OCI-LY3 (cell line): ENCODE measurements around the gene CFAP74.

Experiments used
- H2AFZ ChIP-seq: fragments of 200-600, 300-600 bp; shearing (Covaris generic); 2 replicates; pipeline ENCODE4 v1.6.0; 2014; ENCODE audit warnings: antibody characterized with exemption, low read depth, low read length
- H3K27ac ChIP-seq: fragments of 200-600, 300-600 bp; sonication (generic); 2 replicates; pipeline ENCODE4 v1.5.1; 2014; ENCODE audit warnings: mild to moderate bottlenecking, low read length, moderate library complexity, mixed read lengths
- H3K27me3 ChIP-seq: fragments of 200-600, 300-600 bp; sonication (generic); 2 replicates; pipeline ENCODE4 v1.6.1; 2014; ENCODE audit warnings: low read depth, low read length, mixed read lengths
- H3K36me3 ChIP-seq: fragments of 200-600, 300-600 bp; sonication (generic); replicated peaks from 2 replicates; pipeline ENCODE3; 2014; ENCODE audit warnings: low read depth, low read length, mixed read lengths
- H3K4me1 ChIP-seq: fragments of 300-600, 200-600 bp; sonication (generic); 2 replicates; pipeline ENCODE4 v1.6.1; 2014; ENCODE audit warnings: low read length, mixed read lengths
- H3K4me2 ChIP-seq: fragments of 200-600, 300-600 bp; sonication (generic); 2 replicates; pipeline ENCODE4 v1.6.1; 2014; ENCODE audit warnings: low read length, mixed read lengths
- H3K4me3 ChIP-seq: fragments of 300-600, 200-600 bp; sonication (generic); 2 replicates; pipeline ENCODE4 v1.5.1; 2014; ENCODE audit warnings: antibody characterized with exemption, mild to moderate bottlenecking, low read length, moderate library complexity
- H3K79me2 ChIP-seq: fragments of 300-600, 200-600 bp; shearing (Covaris generic); 2 replicates; pipeline ENCODE4 v1.6.1; 2014; ENCODE audit warnings: mild to moderate bottlenecking, low read length, mixed read lengths
- H3K9ac ChIP-seq: fragments of 300-600, 200-600 bp; shearing (Covaris generic); 2 replicates; pipeline ENCODE4 v1.6.0; 2014; ENCODE audit warnings: mild to moderate bottlenecking, low read length, moderate library complexity
- H3K9me3 ChIP-seq: fragments of 200-600, 300-600 bp; shearing (Covaris generic); 2 replicates; pipeline ENCODE4 v1.6.1; 2014; ENCODE audit warnings: low read length, mixed read lengths; ENCODE audit not compliant: insufficient read depth
- H4K20me1 ChIP-seq: fragments of 200-600, 300-600 bp; sonication (generic); 2 replicates; pipeline ENCODE4 v1.6.1; 2016; ENCODE audit warnings: low read length, mixed read lengths; ENCODE audit not compliant: insufficient read depth
- EZH2phosphoT487 ChIP-seq: fragments of 200-600 bp; shearing (Covaris generic); IDR thresholded peaks from 2 replicates; pipeline ENCODE4 v1.6.1; 2018; ENCODE audit warnings: antibody characterized with exemption, mixed run types, low read depth
- TF ChIP-seq, protein P1 (sequence below): fragments of 200-600, 300-600 bp; sonication (generic); IDR thresholded peaks from 2 replicates; pipeline ENCODE4 v1.5.1; 2014; ENCODE audit warnings: antibody characterized with exemption, low read length, low read depth

CFAP74 gene

DNA sequence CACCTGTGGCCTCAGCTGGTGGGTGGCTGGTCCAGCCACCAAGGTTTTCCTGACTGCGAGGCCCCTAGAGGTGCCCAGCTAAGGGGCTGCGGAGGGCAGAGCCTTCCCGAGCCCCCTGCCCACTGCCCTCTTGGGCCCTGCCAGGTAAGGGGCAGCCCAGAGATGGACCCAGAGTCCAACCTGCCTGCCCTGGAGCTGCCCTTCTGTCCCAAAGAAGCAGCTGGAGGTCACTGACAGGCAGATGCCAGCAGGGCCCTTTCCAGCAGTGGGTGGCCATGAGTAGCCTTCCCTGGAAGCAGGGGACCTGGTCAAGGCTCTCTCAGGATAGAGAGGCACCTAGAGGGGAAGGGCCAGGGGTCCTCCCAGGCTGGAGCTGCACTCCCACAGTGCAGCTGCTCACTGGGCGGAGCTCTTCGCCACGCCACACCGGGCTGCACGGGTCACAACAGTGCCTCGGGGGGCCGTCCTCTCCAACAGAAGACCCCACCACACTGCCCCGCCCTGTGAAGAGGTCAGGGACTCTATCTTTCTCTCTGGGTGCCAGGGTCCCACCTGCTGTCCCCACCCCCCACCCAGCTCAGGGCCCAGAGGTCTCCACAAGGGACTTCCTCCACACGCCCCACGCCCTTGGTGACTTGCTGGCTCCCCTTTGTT is 101.8 kb downstream of the CFAP74 start:
- H3K9me3 ChIP-seq: 0 out of 2 replicates have a peak, but pooled peaks cover 4% of the 10 kb centered on the region
- H3K4me1 ChIP-seq: peaks cover 16% of the 10 kb centered on the region
- H3K4me3 ChIP-seq: no peak overlapping the region
- H2AFZ ChIP-seq: no peak overlapping the region
- no peak overlapping the region for H3K9ac ChIP-seq
- H3K36me3 ChIP-seq: no peaks in the 10 kb centered on the region
- no peak overlapping the region for H3K27ac ChIP-seq
- TF ChIP-seq, protein P1, sequence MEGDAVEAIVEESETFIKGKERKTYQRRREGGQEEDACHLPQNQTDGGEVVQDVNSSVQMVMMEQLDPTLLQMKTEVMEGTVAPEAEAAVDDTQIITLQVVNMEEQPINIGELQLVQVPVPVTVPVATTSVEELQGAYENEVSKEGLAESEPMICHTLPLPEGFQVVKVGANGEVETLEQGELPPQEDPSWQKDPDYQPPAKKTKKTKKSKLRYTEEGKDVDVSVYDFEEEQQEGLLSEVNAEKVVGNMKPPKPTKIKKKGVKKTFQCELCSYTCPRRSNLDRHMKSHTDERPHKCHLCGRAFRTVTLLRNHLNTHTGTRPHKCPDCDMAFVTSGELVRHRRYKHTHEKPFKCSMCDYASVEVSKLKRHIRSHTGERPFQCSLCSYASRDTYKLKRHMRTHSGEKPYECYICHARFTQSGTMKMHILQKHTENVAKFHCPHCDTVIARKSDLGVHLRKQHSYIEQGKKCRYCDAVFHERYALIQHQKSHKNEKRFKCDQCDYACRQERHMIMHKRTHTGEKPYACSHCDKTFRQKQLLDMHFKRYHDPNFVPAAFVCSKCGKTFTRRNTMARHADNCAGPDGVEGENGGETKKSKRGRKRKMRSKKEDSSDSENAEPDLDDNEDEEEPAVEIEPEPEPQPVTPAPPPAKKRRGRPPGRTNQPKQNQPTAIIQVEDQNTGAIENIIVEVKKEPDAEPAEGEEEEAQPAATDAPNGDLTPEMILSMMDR: no peak
- H4K20me1 ChIP-seq: peaks cover 5% of the 10 kb centered on the region; the same call in 1 of the 2 replicates
- no peaks in the 10 kb centered on the region for H3K79me2 ChIP-seq
- H3K4me2 ChIP-seq: no peak overlapping the region
- H3K27me3 ChIP-seq: peaks cover 13% of the 10 kb centered on the region

DNA sequence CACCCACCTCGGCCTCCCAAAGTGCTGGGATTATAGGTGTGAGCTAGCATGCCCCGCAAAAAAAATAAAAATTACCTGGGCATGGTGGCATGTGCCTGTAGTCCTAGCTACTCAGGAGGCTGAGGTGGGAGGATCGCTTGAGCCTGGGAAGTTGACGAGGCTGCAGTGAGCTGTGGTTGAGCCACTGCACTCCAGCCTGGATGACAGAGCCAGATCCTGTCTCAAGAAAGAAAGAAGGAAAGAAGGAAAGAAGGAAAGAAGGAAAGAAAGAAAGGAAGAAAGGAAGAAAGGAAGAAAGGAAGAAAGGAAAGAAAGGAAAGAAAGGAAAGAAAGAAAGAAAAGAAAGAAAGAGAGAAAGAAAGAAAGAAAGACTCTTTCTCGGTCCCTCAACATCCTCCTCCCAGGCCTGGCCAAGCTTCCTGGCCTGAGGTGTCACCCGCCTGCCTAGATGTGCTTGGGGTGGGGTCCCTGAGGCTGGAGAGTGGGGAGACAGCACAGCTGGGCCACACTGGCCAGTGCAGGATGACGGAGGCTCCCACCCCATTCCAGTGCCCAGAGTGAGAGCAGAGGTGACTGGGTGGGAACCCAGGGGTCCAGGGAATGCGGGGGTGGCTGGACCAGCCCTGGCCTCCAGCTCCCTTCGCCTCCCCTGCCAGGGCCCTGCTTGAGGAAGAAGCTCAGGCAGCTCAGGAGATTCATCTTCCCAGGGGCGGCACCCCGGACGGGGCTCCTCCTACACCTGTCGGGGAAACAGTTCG is 102.5 kb downstream of the CFAP74 start:
- Histone ChIP-seq H3K9ac (no peak overlapping the region), H3K4me3 (no peak overlapping the region), H3K27me3 (peaks cover 20% of the 10 kb centered on the region), H3K9me3 (0 out of 2 replicates have a peak, but pooled peaks cover 4% of the 10 kb centered on the region), H4K20me1 (peaks cover 5% of the 10 kb centered on the region; the same call in 1 of the 2 replicates), H3K36me3 (no peaks in the 10 kb centered on the region), H3K79me2 (no peaks in the 10 kb centered on the region), H3K4me2 (no peak overlapping the region), H3K4me1 (peaks cover 12% of the 10 kb centered on the region), H3K27ac (no peak overlapping the region), H2AFZ (no peak overlapping the region)
- no peak for TF ChIP-seq EZH2phosphoT487
- TF ChIP-seq, protein P1: no peak

DNA sequence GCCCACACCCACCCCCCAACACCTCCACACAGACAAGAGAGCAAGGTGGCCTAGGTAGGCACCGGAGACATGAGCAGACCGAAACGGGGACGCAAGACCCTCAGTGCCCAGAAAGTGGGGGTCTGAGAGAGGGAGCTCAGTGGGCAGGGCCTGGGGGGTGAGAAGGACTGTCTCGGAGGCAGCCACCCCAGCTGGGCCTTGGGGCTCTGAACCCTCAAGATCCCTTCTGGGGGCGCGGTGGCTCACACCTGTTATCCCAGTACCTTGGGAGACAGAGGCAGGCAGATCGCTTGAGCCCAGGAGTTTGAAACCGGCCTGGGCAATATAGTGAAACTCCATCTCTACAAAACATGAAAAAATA is 103.6 kb downstream of the CFAP74 start:
- H3K9me3 ChIP-seq: 0 out of 2 replicates have a peak, but pooled peaks cover 4% of the 10 kb centered on the region
- H3K4me1 ChIP-seq: peaks cover 17% of the 10 kb centered on the region
- peaks cover 31% of the 10 kb centered on the region for H3K27me3 ChIP-seq
- H3K9ac ChIP-seq: no peak overlapping the region
- peaks cover 5% of the 10 kb centered on the region; the same call in 1 of the 2 replicates for H4K20me1 ChIP-seq
- H3K4me2 ChIP-seq: no peak overlapping the region
- no peak overlapping the region for H2AFZ ChIP-seq
- H3K36me3 ChIP-seq: no peaks in the 10 kb centered on the region
- no peaks in the 10 kb centered on the region for H3K79me2 ChIP-seq
- H3K4me3 ChIP-seq: no peak overlapping the region
- TF ChIP-seq EZH2phosphoT487: no peak
- TF ChIP-seq, protein P1: no peak
- H3K27ac ChIP-seq: no peak overlapping the region

DNA sequence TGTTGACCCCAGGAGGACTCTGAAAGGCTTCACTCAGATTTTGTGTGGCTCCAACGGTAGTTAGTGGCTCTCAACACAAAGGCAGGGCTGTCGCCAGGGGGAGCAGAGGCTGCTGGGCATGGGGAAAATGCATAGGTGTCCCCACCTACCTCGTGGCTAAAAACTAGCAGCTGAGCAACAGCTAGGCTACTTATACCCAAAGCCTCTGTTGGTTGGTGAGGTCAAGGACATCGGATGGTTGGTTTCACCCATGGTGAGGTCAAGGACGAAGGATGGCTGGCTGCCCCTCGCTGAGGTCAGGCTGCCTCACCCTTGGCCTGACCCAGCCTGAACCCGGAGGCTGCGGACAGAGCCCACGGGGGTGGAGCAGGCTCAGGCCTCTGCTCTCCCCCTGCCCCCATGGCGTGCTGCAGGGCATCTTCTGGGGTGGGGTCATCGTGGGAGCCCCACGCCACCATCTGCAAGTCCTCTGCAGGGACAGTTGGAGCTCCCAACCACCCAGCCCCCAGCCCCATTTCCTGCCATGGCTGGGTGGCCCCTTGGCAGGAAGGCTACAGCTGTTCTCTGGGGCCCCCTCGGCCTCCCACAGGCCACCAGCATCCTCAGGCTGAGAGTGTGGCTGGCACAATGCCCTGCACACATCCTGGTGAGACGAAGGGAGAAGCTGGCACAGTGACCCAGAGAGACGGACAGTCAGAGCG is 104.2 kb downstream of the CFAP74 start:
- H3K4me2 ChIP-seq: peak overlapping the region; percentile 24; the same call in 1 of the 2 replicates
- H3K4me1 ChIP-seq: peaks cover 22% of the 10 kb centered on the region
- H3K9me3 ChIP-seq: 0 out of 2 replicates have a peak, but pooled peaks cover 4% of the 10 kb centered on the region
- H3K27ac ChIP-seq: no peak overlapping the region
- H3K9ac ChIP-seq: no peak overlapping the region
- H4K20me1 ChIP-seq: peaks cover 5% of the 10 kb centered on the region; the same call in 1 of the 2 replicates
- TF ChIP-seq EZH2phosphoT487: no peak
- TF ChIP-seq, protein P1: peak; percentile 38
- H3K27me3 ChIP-seq: peaks cover 36% of the 10 kb centered on the region
- no peak overlapping the region for H2AFZ ChIP-seq
- H3K4me3 ChIP-seq: no peak overlapping the region
- H3K79me2 ChIP-seq: no peaks in the 10 kb centered on the region
- no peaks in the 10 kb centered on the region for H3K36me3 ChIP-seq
